Upper lobe of left lung (tissue), 4 donors: ENCODE measurements around the gene GMPPA.

Source experiments
- CTCF ChIP-seq, 6 experiments: fragments of 450-650 bp in 4 of 6; fragments of 200-600 bp in 2 of 6; sonication (generic) in 2 of 6; IDR thresholded peaks; one replicate each; pipeline ENCODE4 v1.5.1; 2016 to 2019; ENCODE audit warnings: antibody characterized with exemption in 6 of 6
- EP300 ChIP-seq, 4 donors: sonication (generic); formaldehyde crosslinking; IDR thresholded peaks; one replicate each; pipeline ENCODE4 v1.5.1; 2017; ENCODE audit warnings: antibody characterized with exemption in 4 of 4, control low read depth in 2 of 4
- POLR2A ChIP-seq, 4 donors: fragments of 450-650 bp; IDR thresholded peaks; one replicate each; pipeline ENCODE4 v1.5.1; 2016 to 2017; ENCODE audit warnings: antibody characterized with exemption in 4 of 4, mild to moderate bottlenecking in 2 of 4
- POLR2AphosphoS5 ChIP-seq, 2 donors: sonication (generic); formaldehyde crosslinking; IDR thresholded peaks; one replicate each; pipeline ENCODE4 v1.5.1; 2017; ENCODE audit warnings: antibody characterized with exemption in 2 of 2

DNA sequence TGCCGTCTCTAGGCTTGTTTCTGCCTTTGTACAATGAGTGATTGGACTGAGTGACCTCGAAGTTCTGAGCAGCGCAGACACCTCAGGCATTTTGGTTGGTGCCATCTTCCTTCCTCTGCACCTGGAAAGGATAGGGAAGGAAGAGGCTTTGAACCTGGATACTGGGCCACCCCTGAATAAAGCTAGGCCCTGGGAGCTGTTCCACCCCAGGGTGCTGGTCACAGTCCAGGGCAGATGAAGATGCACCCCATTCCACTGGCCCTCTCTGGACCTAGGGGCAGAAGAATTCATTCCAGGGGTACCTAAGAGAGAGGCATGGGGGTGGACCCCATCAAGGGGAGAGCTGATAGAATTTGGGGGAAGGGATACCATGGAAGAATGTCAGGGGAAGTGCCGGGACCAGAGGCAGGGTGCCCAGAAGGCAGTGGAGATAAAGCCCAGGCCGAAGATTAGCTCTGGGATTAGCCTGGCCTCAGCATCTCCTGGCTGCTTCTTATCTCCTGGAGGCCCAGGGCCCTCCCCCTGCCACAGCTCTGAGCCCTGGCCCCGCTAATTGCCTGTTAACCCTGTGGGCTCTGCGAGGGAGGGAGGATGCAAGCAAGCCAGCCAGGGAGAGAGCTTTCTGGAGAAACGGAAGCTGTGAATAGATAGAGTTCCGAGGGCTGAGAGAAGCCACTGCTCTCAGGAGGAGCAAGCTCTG is 27.0 kb downstream of the GMPPA start:
- no peak for TF ChIP-seq CTCF (IDR thresholded peaks at IDR 0.05)
- TF ChIP-seq EP300 (IDR thresholded peaks at IDR 0.05) = no peak
- TF ChIP-seq POLR2A (IDR thresholded peaks at IDR 0.05) = no peak
- TF ChIP-seq POLR2AphosphoS5 (IDR thresholded peaks at IDR 0.05) = no peak
